HG02763 (cell line): ENCODE measurements around the gene CTNNBL1.
"Not testable (repeated sequence)": the region's sequence is repeated elsewhere in the genome, so short reads cannot be mapped to it uniquely, and the experiment has no call there.

Source experiments
- ATAC-seq: cut with Tn5 transposase; IDR thresholded peaks from one replicate; pipeline ENCODE4 v1.9.1; 2021; ENCODE audit warnings: mild to moderate bottlenecking, moderate library complexity; ENCODE audit not compliant: unreplicated experiment

The CTNNBL1 gene

GRCh38 chr20:37706298-37706697 is 12.5 kb downstream of the CTNNBL1 start:
- no peak for ATAC-seq

DNA sequence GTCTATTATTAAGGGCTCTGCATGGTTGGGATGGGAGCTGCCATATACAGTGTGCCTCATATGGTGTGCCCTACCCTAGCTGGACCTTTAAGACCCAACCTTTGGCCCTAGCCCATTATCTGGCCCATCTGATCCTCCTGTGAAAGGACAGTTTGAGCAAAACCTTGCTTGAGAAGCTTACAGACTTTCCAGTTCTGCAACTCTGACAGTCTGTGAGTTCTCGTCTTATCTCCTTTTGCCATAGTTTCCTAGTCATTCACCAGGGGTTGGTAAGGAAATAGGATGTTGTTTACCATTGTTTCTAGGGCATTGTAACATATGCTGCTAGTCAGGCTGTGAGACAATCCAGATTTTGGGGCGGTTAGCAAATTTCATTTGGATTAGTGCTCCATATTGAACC is 17.2 kb downstream of the CTNNBL1 start:
- ATAC-seq: no peak

DNA sequence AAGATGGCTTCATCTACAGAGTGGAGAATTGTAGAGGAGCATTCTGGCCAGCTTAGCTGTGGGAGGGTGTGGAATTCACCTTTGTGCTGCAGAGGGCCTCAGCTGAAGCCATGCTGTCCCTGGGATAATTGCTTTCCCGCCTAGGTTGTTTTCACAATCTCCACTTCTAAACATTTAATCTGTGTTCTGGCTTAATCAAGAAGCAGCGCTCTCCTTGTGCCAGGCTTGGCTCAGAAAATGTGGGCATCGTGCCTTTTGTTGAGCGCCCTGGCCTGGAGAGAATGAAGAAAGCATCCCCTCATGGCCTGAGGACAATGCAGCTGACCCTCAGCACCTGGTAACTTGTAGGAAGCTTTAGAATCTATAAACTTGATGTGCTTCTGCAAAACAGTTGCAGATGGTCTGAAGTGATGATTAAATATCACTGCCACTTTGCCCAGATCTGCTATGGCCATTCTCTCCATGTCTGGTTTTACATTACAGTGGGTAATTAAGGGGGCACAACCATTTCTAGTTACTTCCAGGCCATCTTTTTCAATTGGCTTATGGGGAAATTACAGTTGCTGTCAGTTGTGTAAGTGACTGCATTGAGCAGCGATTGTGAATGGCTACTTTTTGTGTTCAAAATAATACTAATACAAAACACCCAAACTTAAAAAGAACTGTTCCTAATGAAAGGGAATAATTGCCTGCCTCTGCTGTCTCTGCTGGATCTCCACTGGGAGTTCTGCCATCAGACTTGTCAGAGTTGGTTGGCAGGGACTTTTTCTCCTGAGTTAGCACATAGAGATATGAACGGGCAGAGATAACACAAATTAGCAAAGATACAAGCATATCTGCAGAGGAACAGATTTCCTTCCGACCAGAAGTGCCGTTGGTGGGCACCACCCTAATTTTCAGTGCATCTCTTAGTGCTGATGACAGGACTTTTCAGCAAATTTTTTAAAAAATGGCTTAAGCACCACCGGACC is 18.4 kb downstream of the CTNNBL1 start:
- no peak for ATAC-seq

DNA sequence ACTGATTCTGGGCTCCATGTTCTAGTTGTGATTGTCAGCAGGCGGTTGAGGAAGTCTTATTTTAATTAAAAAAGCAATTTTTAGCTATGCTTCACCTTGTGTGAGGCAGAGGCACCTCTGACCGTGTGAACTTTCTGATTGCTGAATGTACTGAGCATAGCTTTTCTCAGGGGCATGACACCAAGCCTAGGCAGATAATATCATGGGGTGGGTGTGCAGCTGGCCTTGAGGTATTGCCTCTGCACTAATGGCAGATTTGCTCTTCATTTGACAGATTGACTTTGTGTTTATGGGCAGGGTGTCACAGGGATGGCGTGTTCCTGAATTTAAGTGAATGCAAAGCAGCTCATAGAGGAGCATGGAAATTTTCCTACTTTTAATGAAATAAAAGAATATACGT is 19.6 kb downstream of the CTNNBL1 start:
- no peak for ATAC-seq

GRCh38 chr20:37714978-37715672 is 21.3 kb downstream of the CTNNBL1 start:
- ATAC-seq: no peak

DNA sequence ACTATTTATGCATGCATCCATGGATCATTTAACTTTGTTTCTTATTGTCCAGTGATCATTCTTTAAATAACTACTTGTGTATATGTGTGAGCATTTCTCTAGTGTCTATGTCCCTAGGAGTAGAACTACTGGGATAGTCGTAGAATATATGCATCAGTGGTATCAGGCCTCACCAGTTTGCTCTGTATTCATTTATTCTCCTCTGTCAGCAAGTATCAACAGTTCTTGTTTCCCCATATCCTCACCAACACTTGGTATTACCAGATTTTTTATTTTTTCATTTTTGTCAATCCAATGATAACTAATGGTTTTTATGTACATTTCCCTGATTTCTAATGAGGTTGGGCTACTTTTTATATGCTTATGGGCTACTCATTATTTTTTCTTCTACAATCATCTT is 27.9 kb downstream of the CTNNBL1 start:
- ATAC-seq: no peak

- not testable (repeated sequence) for ATAC-seq
These were observed 28.5 kb downstream of the CTNNBL1 start for GRCh38 chr20:37722312-37722711.

GRCh38 chr20:37723668-37724067 is 29.8 kb downstream of the CTNNBL1 start:
- ATAC-seq: no peak

- ATAC-seq: no peak
These were observed 31.3 kb downstream of the CTNNBL1 start for GRCh38 chr20:37725165-37725564.

DNA sequence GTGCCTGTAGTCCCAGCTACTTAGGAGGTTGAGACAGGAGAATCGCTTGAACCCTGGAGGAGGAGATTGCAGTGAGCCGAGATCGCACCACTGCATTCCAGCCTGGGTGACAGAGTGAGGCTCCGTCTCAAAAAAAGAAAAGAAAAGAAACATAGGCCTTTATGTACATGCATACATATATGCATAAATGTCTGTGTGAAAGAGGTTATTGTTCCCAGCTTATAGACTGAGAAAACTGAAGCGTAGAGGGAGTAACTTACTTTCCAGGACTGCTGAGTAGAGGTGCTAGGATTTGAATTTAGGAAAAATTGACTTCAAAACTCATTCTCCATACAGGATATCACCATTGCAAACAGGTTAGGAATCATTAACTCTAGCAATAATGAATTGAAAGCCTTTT is 32.0 kb downstream of the CTNNBL1 start:
- ATAC-seq: no peak

DNA sequence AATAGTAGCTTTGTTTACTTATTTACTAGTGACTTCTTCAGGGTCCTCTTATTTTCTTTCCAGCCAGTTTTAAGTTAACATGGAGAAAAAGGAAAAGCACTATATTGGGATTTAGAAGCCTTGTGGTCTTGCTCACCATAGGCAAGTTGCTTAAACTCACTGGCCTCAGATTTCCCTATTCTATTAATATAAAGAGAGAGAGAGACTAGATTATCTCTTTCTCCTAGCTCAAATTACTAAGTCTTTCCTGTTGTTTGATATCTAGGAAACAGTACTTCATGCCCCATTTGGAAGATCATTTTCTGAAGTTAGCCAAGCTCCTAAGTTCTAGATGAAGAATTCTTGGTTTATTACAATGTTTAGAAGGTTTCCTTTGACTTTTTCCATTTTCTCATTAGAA is 32.5 kb downstream of the CTNNBL1 start:
- ATAC-seq: no peak

- ATAC-seq: no peak
These were observed 33.4 kb downstream of the CTNNBL1 start for GRCh38 chr20:37726971-37727956.

DNA sequence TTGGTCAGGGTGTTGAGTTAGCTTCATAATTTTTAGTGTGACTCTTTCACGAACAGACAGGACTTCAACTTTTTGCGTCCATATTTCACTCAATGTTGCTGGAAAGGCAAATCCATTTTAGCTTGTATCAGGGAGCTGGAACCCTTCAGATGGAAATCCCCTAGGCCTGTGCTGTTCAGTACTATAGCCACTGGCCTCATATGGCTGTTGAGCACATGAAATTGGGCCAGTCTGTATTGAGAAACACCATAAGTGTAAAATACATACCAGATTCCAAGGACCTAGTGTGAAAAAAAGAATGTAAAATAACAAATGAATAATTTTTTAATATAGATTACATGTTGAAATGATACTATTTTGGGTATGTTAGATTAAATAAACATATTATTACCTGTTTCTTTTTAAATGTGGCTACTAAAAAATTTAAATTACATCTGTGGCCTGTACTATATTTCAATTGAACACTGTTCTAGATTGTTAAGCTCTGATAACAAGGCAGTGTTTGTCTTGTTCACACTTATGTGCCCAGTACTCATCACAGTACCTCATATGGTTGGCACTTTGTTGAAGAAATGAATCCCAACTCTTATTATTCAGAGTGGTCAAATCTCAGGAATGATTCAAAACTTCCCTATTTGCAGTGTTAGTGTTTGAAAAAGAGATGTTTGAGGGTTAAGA is 34.3 kb downstream of the CTNNBL1 start:
- no peak for ATAC-seq

DNA sequence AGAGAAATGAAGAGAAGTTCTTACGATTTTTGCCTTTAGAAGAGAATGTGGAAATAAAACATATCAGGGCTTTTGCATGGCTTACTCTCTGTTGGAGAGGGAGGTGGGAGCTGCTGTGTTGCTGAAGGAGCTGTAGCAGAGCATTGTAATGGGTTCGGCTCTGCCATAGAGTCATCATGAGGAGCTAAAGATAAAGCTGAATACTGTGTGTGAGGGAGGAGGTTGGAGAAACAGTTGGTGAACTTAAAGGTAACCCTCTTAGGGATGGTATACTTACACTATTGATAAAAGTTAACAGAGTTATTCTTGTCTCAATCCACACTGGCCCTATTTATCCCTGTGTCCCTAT is 34.8 kb downstream of the CTNNBL1 start:
- ATAC-seq: no peak

GRCh38 chr20:37729452-37729851 is 35.6 kb downstream of the CTNNBL1 start:
- ATAC-seq: no peak

- ATAC-seq: no peak
These were observed 36.1 kb downstream of the CTNNBL1 start for GRCh38 chr20:37729909-37730308.

DNA sequence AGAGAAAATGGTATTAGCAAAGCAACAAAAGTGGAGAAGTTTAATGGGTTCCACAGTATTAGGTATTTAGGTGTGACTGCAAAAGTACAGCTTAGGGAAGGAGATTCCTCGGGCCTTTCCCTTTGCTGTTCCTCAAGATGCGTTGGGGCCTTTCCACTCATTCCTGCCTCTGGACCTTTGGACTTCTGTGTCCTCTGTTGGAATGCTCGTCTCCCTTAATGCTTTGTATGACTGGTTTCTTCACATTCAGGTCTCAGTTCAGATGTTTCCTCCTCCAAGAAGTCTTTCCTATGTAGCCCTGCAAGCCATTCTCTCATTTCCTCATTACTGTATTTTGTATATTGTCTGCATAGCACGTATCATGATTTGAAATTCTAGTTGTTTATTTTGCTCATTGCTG is 39.6 kb downstream of the CTNNBL1 start:
- ATAC-seq: no peak

- ATAC-seq: no peak
These were observed 40.6 kb downstream of the CTNNBL1 start for GRCh38 chr20:37734228-37734985.

GRCh38 chr20:37735541-37735940 is 41.7 kb downstream of the CTNNBL1 start:
- no peak for ATAC-seq

DNA sequence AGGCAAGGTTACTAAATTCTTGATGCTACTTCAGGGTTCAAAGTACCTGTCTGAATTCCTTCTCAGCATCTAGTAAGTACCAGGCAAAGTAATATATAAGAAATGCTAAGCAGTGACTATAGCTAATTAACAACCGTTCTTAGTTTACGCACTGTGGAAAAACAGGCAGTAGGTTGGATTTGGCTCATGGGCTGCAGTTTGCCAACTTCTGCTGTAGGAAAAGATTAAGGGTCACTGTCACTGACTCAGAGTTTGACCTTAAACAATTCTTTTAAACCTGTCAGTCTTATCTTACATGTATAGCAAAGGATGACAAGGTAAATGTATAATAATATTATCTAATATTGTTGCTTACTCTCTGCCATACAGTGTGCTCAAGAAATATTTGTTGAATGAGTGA is 42.3 kb downstream of the CTNNBL1 start:
- no peak for ATAC-seq
